Trophoblast cell (in vitro differentiated cells and primary cell): ENCODE measurements around the gene GNAI3.
A peak's percentile ranks its signal among the peaks of the same experiment; 100 is the strongest.

ENCODE experiments used
- DNase-seq, 2 donors: peaks; one replicate each; pipeline ENCODE4 v3.0.0-alpha.2; 2016
- H2AFZ ChIP-seq: 2 replicates; pipeline ENCODE4 v1.6.1; 2013; ENCODE audit warnings: low read length, moderate library complexity, mild to moderate bottlenecking; ENCODE audit not compliant: insufficient read depth, poor library complexity
- H2AK5ac ChIP-seq: 2 replicates; pipeline ENCODE4 v1.6.1; 2013; ENCODE audit warnings: mild to moderate bottlenecking, low read length
- H2BK120ac ChIP-seq: 2 replicates; pipeline ENCODE4 v1.6.1; 2013; ENCODE audit warnings: low read length, mild to moderate bottlenecking, moderate library complexity; ENCODE audit not compliant: insufficient read depth, poor library complexity
- H2BK12ac ChIP-seq: 2 replicates; pipeline ENCODE4 v1.6.1; 2013; ENCODE audit warnings: mild to moderate bottlenecking, low read length, moderate library complexity
- H2BK5ac ChIP-seq: 2 replicates; pipeline ENCODE4 v1.6.1; 2013; ENCODE audit warnings: low read length, low read depth, moderate library complexity, mild to moderate bottlenecking; ENCODE audit not compliant: poor library complexity
- H3K14ac ChIP-seq: 2 replicates; pipeline ENCODE4 v1.6.1; 2013; ENCODE audit warnings: mild to moderate bottlenecking, low read length
- H3K18ac ChIP-seq: 2 replicates; pipeline ENCODE4 v1.6.1; 2013; ENCODE audit warnings: mild to moderate bottlenecking, low read length
- H3K23ac ChIP-seq: 2 replicates; pipeline ENCODE4 v1.6.1; 2013; ENCODE audit warnings: low read length
- H3K27ac ChIP-seq: 2 replicates; pipeline ENCODE4 v1.5.1; 2013; ENCODE audit warnings: low read depth, mild to moderate bottlenecking, inconsistent platforms, low read length, moderate library complexity
- H3K27me3 ChIP-seq: 2 replicates; pipeline ENCODE4 v1.6.1; 2013; ENCODE audit warnings: inconsistent platforms, mild to moderate bottlenecking, low read length, moderate library complexity; ENCODE audit not compliant: insufficient read depth
- H3K36me3 ChIP-seq, 2 experiments: 1 replicate in 1 of 2; 2 replicates in 1 of 2; pipeline ENCODE4 v1.6.1; 2013; ENCODE audit warnings: low read length in 2 of 2, mild to moderate bottlenecking in 2 of 2, moderate library complexity in 1 of 2; ENCODE audit not compliant: insufficient read depth in 2 of 2, control insufficient read depth in 1 of 2
- H3K4ac ChIP-seq: 2 replicates; pipeline ENCODE4 v1.6.1; 2013; ENCODE audit warnings: low read depth, mild to moderate bottlenecking, low read length, moderate library complexity
- H3K4me1 ChIP-seq, 2 experiments: 1 replicate in 1 of 2; 2 replicates in 1 of 2; pipeline ENCODE4 v1.6.1; 2013; ENCODE audit warnings: low read length in 2 of 2, mild to moderate bottlenecking in 2 of 2, moderate library complexity in 1 of 2; ENCODE audit not compliant: insufficient read depth in 2 of 2, control insufficient read depth in 1 of 2
- H3K4me2 ChIP-seq: 2 replicates; pipeline ENCODE4 v1.6.1; 2013; ENCODE audit warnings: inconsistent platforms, mild to moderate bottlenecking, low read length, moderate library complexity
- H3K4me3 ChIP-seq: 2 replicates; pipeline ENCODE4 v1.5.1; 2013; ENCODE audit warnings: mild to moderate bottlenecking, low read depth, low read length, inconsistent platforms
- H3K79me1 ChIP-seq: one replicate; pipeline ENCODE4 v1.6.1; 2013; ENCODE audit warnings: low read length
- H3K79me2 ChIP-seq: 2 replicates; pipeline ENCODE4 v1.6.1; 2013; ENCODE audit warnings: low read length, mild to moderate bottlenecking; ENCODE audit not compliant: control insufficient read depth, insufficient read depth, poor library complexity
- H3K9ac ChIP-seq: 2 replicates; pipeline ENCODE4 v1.6.1; 2013; ENCODE audit warnings: mild to moderate bottlenecking, low read length
- H3K9me3 ChIP-seq: 2 replicates; pipeline ENCODE4 v1.6.1; 2013; ENCODE audit warnings: low read depth, mild to moderate bottlenecking, control low read depth, inconsistent platforms, low read length; ENCODE audit not compliant: insufficient read depth
- H4K12ac ChIP-seq: 2 replicates; pipeline ENCODE4 v1.6.1; 2013; ENCODE audit warnings: low read depth, mild to moderate bottlenecking, low read length, moderate library complexity
- H4K8ac ChIP-seq: 2 replicates; pipeline ENCODE4 v1.6.1; 2013; ENCODE audit warnings: low read depth, mild to moderate bottlenecking, low read length, moderate library complexity
- H4K91ac ChIP-seq: one replicate; pipeline ENCODE4 v1.6.1; 2013; ENCODE audit warnings: low read depth, mild to moderate bottlenecking, low read length, moderate library complexity
- WGBS: extraction: QIAGEN DNeasy Blood & Tissue Kit; methylation state at CpG from one replicate; pipeline ENCODE4 v1.1.7; 2013; ENCODE audit warnings: missing lambda C conversion rate; ENCODE audit not compliant: insufficient read length, insufficient coverage; ENCODE audit errors: extremely low coverage; 5-methylcytosine and 5-hydroxymethylcytosine counted together

GNAI3 gene

GRCh38 chr1:109546311-109547109, 1.9 kb upstream of the GNAI3 start:
- Histone ChIP-seq H4K12ac (peak overlapping the region; percentile 70), H3K4me2 (peak overlapping the region; percentile 11), H4K8ac (peak overlapping the region; percentile 72), H3K9ac (no peak overlapping the region), H3K9me3 (no peaks in the 10 kb centered on the region), H3K36me3 (no peaks in the 10 kb centered on the region), H3K27ac (no peak overlapping the region), H3K23ac (no peak overlapping the region), H3K4ac (no peak overlapping the region), H4K91ac (peak overlapping the region; percentile 45), H2BK12ac (no peak overlapping the region), H3K14ac (peak overlapping the region; percentile 6), H3K79me2 (peaks cover 9% of the 10 kb centered on the region), H3K4me1 (peaks cover 3 to 5% of the 10 kb centered on the region in 2 experiments), H3K18ac (no peak overlapping the region), H3K27me3 (no peaks in the 10 kb centered on the region), H2AK5ac (no peak overlapping the region), H3K4me3 (no peak overlapping the region), H2AFZ (peak overlapping the region; percentile 38), H2BK5ac (no peak overlapping the region), H3K79me1 (peaks cover 6% of the 10 kb centered on the region), H2BK120ac (no peak overlapping the region)
- DNase-seq: peak; percentile 81 to 97
- WGBS: no CpG with 5 or more reads among the region's 5 CpGs

- no peak overlapping the region for H2AK5ac ChIP-seq
- no peaks in the 10 kb centered on the region for H3K27me3 ChIP-seq
- peaks cover 3 to 5% of the 10 kb centered on the region in 2 experiments for H3K4me1 ChIP-seq
- H3K79me1 ChIP-seq: peaks cover 6% of the 10 kb centered on the region
- peak overlapping the region; percentile 15 for H2BK120ac ChIP-seq
- H3K9ac ChIP-seq: peak overlapping the region; percentile 87
- H4K91ac ChIP-seq: peak overlapping the region; percentile 4
- peak overlapping the region; percentile 0 for H3K4ac ChIP-seq
- H3K9me3 ChIP-seq: no peaks in the 10 kb centered on the region
- H2BK12ac ChIP-seq: no peak overlapping the region
- no peaks in the 10 kb centered on the region for H3K36me3 ChIP-seq
- peak overlapping the region; percentile 3 for H2AFZ ChIP-seq
- H3K79me2 ChIP-seq: peaks cover 9% of the 10 kb centered on the region
- H3K18ac ChIP-seq: no peak overlapping the region
- peak in 1 of 2 donors; percentile 43 for DNase-seq
- peak overlapping the region; percentile 8 for H4K12ac ChIP-seq
- H3K23ac ChIP-seq: no peak overlapping the region
- peak overlapping the region; percentile 14 for H2BK5ac ChIP-seq
- H4K8ac ChIP-seq: peak overlapping the region; percentile 62
- no peak overlapping the region for H3K14ac ChIP-seq
- H3K27ac ChIP-seq: peak overlapping the region; percentile 28
- H3K4me2 ChIP-seq: peak overlapping the region; percentile 82
- H3K4me3 ChIP-seq: peak overlapping the region; percentile 75
- no CpG with 5 or more reads among the region's 22 CpGs for WGBS
Measured at GRCh38 chr1:109547463-109548320, 723 bp upstream of the GNAI3 start.

GRCh38 chr1:109556563-109556962, 8.1 kb downstream of the GNAI3 start:
- H2AFZ ChIP-seq: no peak overlapping the region
- H3K4ac ChIP-seq: peak overlapping the region; percentile 86
- no peak overlapping the region for H3K9ac ChIP-seq
- no CpG with 5 or more reads among the region's 2 CpGs for WGBS
- H3K4me1 ChIP-seq: no peaks in the 10 kb centered on the region
- H3K27ac ChIP-seq: no peak overlapping the region
- no peak overlapping the region for H2AK5ac ChIP-seq
- no peak overlapping the region for H3K18ac ChIP-seq
- H4K12ac ChIP-seq: no peak overlapping the region
- no peak overlapping the region for H3K4me3 ChIP-seq
- no peaks in the 10 kb centered on the region for H3K79me1 ChIP-seq
- no peak overlapping the region for H3K4me2 ChIP-seq
- no peak for DNase-seq
- no peaks in the 10 kb centered on the region for H3K36me3 ChIP-seq
- H3K27me3 ChIP-seq: no peaks in the 10 kb centered on the region
- no peaks in the 10 kb centered on the region for H3K9me3 ChIP-seq
- no peak overlapping the region for H4K91ac ChIP-seq
- H3K14ac ChIP-seq: no peak overlapping the region
- peaks cover 11% of the 10 kb centered on the region for H3K79me2 ChIP-seq
- H2BK5ac ChIP-seq: no peak overlapping the region
- H2BK12ac ChIP-seq: no peak overlapping the region
- H3K23ac ChIP-seq: no peak overlapping the region
- no peak overlapping the region for H2BK120ac ChIP-seq
- H4K8ac ChIP-seq: no peak overlapping the region

- no peak overlapping the region for H3K27ac ChIP-seq
- no peak overlapping the region for H3K14ac ChIP-seq
- H4K12ac ChIP-seq: no peak overlapping the region
- H4K8ac ChIP-seq: no peak overlapping the region
- no peak overlapping the region for H3K9ac ChIP-seq
- H2BK120ac ChIP-seq: no peak overlapping the region
- no peaks in the 10 kb centered on the region for H3K4me1 ChIP-seq
- H3K4me2 ChIP-seq: no peak overlapping the region
- H3K4ac ChIP-seq: peak overlapping the region; percentile 57
- no peak overlapping the region for H2AFZ ChIP-seq
- H2BK12ac ChIP-seq: no peak overlapping the region
- no peak overlapping the region for H3K18ac ChIP-seq
- no peaks in the 10 kb centered on the region for H3K36me3 ChIP-seq
- no peak overlapping the region for H3K23ac ChIP-seq
- WGBS: no CpG with 5 or more reads among the region's 5 CpGs
- H4K91ac ChIP-seq: no peak overlapping the region
- H3K4me3 ChIP-seq: no peak overlapping the region
- no peaks in the 10 kb centered on the region for H3K9me3 ChIP-seq
- peaks cover 11% of the 10 kb centered on the region for H3K79me2 ChIP-seq
- no peak overlapping the region for H2AK5ac ChIP-seq
- no peak for DNase-seq
- no peak overlapping the region for H2BK5ac ChIP-seq
- H3K79me1 ChIP-seq: no peaks in the 10 kb centered on the region
- H3K27me3 ChIP-seq: no peaks in the 10 kb centered on the region
Measured at GRCh38 chr1:109557520-109557919, 9.1 kb downstream of the GNAI3 start.
